KBM-7 (cell line): ENCODE measurements around the gene CNIH3.

Source experiments
- DNase-seq: peaks from one replicate; pipeline ENCODE4 v3.0.0-alpha.2; 2015
- in situ Hi-C: fragments of 300-500 bp; cut with MboI; formaldehyde crosslinking; loops from 2 replicates; pipeline ENCODE4 v1.14.3; 2020; ENCODE audit warnings: low sequenced_read_pairs, low pct_unique_long_range_greater_than_20kb, mixed read lengths

CNIH3 gene

GRCh38 chr1:224731633-224732032 is 115.5 kb downstream of the CNIH3 start:
- no peak for DNase-seq
- in situ Hi-C loops = no loop called here

DNA sequence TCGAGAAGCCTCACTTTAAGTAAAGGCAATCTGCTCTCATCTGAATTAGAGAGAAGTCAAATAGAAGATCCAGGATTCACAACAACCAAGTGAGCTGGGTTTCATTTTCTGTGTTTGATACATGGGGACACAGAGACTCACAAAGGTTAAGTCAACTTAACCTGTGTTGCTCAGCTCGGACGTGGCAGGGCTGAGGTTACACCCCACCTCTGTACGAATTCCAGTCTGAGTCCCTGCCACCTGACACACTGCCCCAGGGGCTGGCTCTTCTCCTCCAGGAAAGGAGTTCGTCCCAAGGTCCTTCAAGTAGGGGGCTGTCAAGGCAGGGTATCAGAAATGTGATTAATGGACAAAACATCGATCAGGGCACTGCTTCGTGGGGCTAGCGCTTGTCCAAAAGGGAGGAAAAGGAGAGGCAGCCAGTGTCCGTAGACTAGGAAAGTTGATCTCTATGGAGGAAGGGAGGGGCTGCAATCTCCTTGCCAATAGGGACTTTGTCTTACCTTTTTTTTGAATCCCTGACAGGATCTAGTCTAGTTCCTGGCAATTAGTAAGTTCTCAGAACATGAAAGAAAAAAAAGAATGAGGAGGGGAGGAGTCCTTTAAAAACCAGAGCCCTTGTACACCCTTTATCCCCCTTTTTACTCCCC is 116.4 kb downstream of the CNIH3 start:
- DNase-seq = no peak
- in situ Hi-C loops = no loop called here

DNA sequence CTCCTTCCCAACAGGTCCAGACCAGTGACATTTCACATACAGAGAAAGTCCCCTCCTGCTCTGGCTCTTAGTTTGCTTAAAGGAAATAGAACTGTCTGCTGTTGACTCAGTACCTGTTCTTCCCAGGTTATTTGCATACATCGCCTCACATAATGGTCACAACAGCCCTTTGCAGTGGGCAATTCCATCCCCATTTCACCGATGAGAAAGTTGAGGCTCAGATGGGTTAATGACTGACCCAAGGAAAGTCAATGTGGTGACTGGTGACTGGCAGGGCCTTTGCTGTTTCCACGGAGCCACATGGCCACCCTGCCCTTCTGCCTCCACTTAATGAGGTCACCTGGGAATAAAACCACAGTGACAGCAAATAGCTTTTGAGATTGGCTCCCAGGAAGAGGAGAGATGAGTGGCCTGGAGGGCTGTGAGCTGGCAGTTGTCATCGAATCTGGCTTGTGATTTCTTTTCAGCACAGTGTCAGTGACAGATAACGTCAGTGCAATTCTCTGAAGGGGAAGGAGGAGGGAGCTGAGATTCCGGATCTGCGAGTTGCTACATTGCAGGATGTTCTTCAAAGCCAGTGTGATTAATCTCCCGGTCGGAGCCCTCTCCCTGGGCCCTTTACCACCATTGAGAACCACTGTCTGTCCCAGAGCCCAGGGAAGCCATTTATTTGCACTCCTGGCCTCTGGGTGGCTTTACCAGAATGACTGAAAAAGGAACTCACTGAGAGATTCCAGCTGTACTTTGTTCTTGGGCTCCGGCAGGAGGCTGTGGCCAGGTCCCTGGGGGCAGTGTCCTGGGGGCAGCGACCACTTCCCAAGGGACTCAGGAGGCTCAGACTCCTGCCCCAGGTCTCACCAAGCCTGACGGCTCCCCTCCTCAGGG is 117.2 kb downstream of the CNIH3 start:
- in situ Hi-C loops = no loop called here
- no peak for DNase-seq

DNA sequence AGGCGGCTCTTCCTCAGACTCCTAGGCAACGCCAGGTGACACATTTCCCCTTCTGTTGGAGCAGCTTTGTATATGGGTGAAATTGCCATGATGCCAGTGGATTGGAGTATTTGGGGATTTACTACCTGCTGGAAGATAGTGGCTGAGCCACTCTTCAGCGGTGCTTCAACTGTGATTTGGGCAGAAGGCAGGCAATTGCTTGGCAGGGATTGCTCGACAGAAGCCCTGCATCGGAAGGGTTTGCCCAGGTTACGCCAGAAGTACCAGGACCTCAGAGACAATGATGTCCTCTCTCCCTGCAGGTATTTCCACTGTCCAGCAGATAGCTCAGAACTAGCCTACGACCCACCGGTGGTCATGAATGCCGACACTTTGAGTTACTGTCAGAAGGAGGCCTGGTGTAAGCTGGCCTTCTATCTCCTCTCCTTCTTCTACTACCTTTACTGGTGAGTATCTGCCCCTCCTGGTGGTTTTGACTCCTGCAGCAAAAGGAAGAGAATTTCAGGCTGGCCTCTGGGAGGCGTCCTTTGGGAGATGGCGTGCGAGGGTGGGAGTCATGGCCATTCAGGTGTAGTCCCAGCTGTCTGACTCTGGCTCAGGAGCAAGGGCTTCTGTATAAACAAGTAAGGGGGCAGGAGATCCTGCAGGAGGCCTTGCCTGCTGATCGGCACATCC is 118.3 kb downstream of the CNIH3 start:
- in situ Hi-C loops = no loop called here
- no peak for DNase-seq

- in situ Hi-C loops = no loop called here
- DNase-seq = no peak
Measured at GRCh38 chr1:224735159-224735558, 119.0 kb downstream of the CNIH3 start.

- no peak for DNase-seq
- in situ Hi-C loops = no loop called here
Measured at GRCh38 chr1:224736619-224737352, 120.7 kb downstream of the CNIH3 start.

DNA sequence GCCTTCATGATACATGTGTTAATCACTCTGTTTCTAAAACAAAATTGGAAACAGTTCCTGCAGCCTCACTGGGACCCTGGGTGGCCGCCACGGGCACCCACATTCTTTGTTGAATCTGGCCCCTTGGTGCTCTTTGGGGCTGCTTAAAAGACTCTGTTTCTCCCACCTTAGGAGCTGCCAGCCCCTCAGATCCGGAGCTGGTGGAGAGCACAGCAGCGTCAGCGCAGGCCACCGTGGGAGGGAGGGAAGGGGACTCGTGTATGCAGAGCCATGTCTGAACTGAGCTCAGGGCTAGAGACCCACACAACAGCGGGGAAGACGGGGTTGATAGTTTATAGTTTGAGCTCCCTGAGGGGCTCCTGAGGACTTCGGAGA is 121.2 kb downstream of the CNIH3 start:
- no peak for DNase-seq
- in situ Hi-C loops = no loop called here

DNA sequence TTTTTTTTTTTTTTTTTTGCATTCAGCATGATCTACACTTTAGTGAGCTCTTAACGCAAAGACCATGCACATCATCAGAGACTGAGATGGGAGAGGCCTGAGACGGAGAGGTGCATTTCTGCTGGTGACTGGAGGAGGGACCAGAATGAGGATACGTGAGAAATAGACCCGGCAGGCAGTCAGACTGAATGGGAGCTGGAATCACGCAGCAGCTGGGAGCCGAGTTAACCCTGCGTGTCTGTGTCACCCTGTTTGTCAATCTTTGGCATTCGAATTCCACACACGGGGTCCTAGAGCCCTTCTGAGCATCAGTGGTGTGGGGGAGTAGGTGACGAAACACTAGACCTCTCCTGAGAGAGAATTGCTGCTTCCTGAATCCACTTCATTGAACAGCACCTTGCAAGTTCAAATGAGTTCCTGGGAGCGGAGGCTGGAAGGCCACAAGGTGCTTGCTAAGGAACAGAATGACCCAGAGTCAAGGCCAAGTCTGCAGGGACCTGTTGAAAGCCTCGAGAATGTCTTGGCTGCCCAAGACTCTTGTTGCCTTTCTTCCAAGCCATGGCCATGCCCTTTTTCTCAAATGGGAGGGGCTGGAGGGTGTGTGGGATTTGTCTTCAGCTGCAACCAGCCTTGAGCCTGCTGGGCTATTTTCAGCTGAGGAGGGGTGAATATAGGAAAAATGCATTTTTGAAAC is 123.3 kb downstream of the CNIH3 start:
- no peak for DNase-seq
- in situ Hi-C loops = no loop called here

- DNase-seq = no peak
- in situ Hi-C loops = no loop called here
Measured at GRCh38 chr1:224739997-224740684, 124.0 kb downstream of the CNIH3 start.

DNA sequence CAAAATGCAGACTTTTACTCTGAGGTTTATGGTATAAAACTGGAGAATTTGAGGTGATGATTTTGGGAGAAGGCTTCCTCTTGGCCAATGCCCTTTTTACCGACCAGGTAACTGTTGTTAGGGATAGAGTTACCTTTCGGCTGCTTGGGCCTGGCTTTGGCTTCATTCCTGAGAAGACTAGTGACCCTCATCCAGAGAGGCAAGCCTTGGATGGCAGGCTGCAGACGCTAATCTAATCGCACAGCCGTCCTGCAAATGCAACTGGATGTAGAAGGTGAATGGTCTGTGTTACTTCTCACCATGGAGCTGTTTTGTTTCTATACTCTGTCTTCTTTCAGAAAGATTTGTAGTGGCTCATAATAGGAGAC is 124.6 kb downstream of the CNIH3 start:
- in situ Hi-C loops = no loop called here
- DNase-seq = no peak

GRCh38 chr1:224742349-224742748 is 126.2 kb downstream of the CNIH3 start:
- no peak for DNase-seq
- in situ Hi-C loops = no loop called here

DNA sequence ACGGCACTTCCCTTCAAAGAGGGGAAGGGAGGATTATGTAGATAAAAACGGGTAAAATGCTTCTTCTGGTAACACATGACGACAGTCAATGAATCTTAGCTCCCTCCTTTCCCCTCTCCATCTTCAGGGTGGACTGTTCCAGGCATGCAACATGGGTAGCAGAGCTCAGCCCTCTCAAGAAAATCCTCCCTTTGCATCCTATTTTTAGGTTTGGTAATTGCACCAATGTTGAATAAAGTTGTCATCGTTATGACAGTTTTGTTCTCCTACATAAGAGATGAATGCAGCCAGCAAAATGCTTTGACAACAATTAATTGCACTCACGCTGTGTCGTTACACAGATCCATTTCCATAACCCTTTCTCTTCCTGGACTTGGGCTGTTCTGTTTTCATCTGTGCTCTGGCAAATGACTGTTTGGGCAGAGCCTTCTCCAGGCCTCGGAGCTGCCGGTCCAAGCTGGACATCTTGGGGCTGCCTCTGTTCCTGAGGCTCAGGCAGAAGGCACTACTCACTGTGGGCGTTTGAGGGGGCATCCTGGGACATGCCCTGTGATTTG is 127.6 kb downstream of the CNIH3 start:
- in situ Hi-C loops = no loop called here

DNA sequence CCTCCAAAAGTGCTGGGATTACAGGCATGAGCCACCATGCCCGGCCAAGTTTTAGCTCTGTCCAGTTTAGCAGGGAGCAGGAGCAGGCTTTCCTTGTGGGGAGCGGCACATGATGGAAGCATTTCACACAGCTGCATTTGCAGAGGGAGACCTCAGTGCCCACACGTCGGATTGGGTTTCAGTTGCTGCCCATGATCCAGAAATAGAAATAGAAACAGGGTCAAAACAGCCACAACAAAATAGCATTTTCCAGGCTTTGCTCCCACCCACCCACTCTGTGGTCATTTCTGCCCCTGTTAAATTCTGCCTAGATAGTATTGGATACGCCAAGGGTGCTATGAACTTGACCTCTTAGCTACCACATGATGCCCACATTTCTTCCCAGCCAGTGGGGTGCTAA is 128.4 kb downstream of the CNIH3 start:
- no peak for DNase-seq
- in situ Hi-C loops = no loop called here

More for the DNA sequence above, 127.6 kb downstream of the CNIH3 start:
- no peak for DNase-seq

DNA sequence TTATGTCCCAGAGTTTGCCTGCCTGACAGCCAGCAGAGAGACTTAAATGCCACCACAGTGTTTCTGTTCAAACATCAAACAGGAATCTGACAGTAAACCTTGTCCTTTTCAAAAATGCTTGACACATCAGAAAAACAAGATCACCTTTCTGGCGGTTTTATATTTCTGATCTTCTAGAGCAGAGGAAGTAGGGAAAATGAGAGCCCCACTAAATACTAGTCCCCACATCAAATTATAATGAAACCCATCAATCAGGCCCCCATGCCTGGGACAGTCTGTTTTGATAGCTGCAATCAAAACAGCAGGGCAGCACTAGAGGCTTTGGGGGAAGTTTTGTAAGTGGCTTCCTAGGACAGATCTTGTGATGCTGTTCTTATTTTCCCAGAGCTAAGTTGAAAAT is 129.3 kb downstream of the CNIH3 start:
- in situ Hi-C loops = no loop called here
- no peak for DNase-seq

- in situ Hi-C loops = no loop called here
- DNase-seq = no peak
Measured at GRCh38 chr1:224745924-224746323, 129.8 kb downstream of the CNIH3 start.

DNA sequence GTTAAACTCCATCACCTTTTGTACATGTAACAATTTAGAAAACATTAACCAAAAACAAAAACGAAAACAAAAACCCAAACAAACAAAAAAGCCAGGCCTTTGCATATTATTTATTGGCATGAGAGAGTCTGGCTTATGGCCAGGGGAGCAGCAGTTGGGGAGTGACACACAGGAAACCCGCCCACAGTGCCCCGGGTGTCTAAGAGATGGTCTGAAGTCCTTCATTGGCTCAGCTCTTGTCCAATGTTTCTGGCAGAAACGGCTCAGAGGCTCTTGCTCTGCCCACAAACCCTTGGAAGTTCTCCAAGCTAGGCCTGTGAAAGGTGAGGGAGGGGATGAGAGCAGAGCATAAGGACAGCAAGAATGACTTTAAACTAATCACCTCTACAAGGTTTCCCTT is 131.5 kb downstream of the CNIH3 start:
- peak; percentile 9 for DNase-seq
- in situ Hi-C loops = no loop called here

- in situ Hi-C loops = no loop called here
- no peak for DNase-seq
Measured at GRCh38 chr1:224749916-224750315, 133.8 kb downstream of the CNIH3 start.

DNA sequence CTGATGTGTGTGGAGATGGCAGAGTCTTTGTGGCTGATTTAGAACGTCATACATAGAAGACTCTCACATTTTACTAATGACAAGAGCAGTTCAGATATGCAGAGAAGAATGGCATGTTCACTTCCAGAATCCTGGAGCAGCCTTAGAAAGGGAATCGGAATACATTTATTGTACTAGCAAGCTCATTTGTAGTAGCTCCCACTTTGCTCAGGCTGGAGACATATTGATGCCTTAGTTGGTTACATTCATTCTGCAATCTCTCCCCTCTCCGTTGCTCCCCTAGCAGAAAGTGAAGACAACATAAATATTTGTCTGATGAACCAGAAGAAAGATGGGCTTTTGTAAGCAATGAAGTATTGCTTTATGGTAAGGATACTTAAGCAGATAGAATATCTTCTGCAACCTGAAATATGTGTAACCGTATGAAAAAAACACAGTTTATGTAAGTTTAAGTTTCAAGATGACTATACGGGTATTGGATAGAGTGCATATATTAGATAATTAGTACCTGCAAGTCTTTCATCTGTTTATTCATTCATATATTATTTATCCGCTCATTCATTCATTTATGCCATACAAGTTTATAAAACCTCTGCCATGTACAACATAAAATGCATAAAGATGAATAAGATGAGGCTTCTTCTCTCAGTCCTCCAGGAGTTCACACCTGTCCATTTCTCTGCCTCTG is 135.7 kb downstream of the CNIH3 start:
- in situ Hi-C loops = no loop called here
- no peak for DNase-seq
